ENCODE results near the gene PINK1. TPM values are rescaled to one million over a fixed set of nuclear protein-coding genes. Genes with fewer than 3 reads are reported as not detected.

The PINK1 gene
- total RNA-seq, 2 experiments from 2014 or later = 4.4 to 4.8 TPM

Other genes starting within 250 kb of the PINK1 start
- under 1 TPM; 0.81 to 0.87 TPM for gene CAMK2N1, start 147.2 kb upstream of the PINK1 start, total RNA-seq
- gene MUL1, start 125.3 kb upstream of the PINK1 start, total RNA-seq = 10 to 100 TPM; 16.3 to 16.7 TPM
- gene FAM43B, start 80.9 kb upstream of the PINK1 start, total RNA-seq = not detected
- not detected for gene CDA, start 44.4 kb upstream of the PINK1 start, total RNA-seq
- gene DDOST, start 27.9 kb downstream of the PINK1 start, total RNA-seq = 100 to 1,000 TPM; 165 to 180 TPM
- gene KIF17, start 84.5 kb downstream of the PINK1 start, total RNA-seq = not detected
- gene SH2D5, start 99.2 kb downstream of the PINK1 start, total RNA-seq = under 1 TPM; 0.07 to 0.12 TPM
- 100 to 1,000 TPM; 209 to 225 TPM for gene HP1BP3, start 153.8 kb downstream of the PINK1 start, total RNA-seq

Measured in activated CD4-positive, alpha-beta memory T cell treated with anti-CD3 and anti-CD28 coated beads for 36 hours (primary cell).